MM.1S (cell line): Measurements from ENCODE around the gene CD9.

Experiments used
- CTCF ChIP-seq: fragments of 300-600 bp; sonication (generic); IDR thresholded peaks from 2 replicates; pipeline ENCODE4 v1.5.1; 2016; ENCODE audit warnings: antibody characterized with exemption, low read length, mixed read lengths
- EZH2 ChIP-seq: fragments of 300-600 bp; sonication (generic); optimal IDR thresholded peaks from 2 replicates; pipeline ENCODE3; 2017; ENCODE audit warnings: low read depth, mild to moderate bottlenecking, antibody characterized with exemption, low read length, mixed read lengths
- EZH2phosphoT487 ChIP-seq: fragments of 300-600 bp; sonication (generic); IDR thresholded peaks from 2 replicates; pipeline ENCODE4 v1.6.1; 2018; ENCODE audit warnings: antibody characterized with exemption, low read length

GRCh38 chr12:6262623-6263022, 62.4 kb downstream of the CD9 start:
- TF ChIP-seq EZH2 (no peak), CTCF (no peak), EZH2phosphoT487 (no peak)
